HG03039 (cell line): Measurements from ENCODE around the gene NCEH1.
"Not testable (repeated sequence)": the region's sequence is repeated elsewhere in the genome, so short reads cannot be mapped to it uniquely, and the experiment has no call there.

Experiments used
- ATAC-seq: cut with Tn5 transposase; IDR thresholded peaks from one replicate; pipeline ENCODE4 v1.9.1; 2021; ENCODE audit warnings: mild to moderate bottlenecking, moderate library complexity; ENCODE audit not compliant: unreplicated experiment

NCEH1 gene

GRCh38 chr3:172708921-172709773 is 1.7 kb downstream of the NCEH1 start:
- no peak for ATAC-seq

GRCh38 chr3:172707967-172708366 is 2.9 kb downstream of the NCEH1 start:
- no peak for ATAC-seq

GRCh38 chr3:172707030-172707429 is 3.8 kb downstream of the NCEH1 start:
- ATAC-seq, result no peak

GRCh38 chr3:172705170-172705569 is 5.7 kb downstream of the NCEH1 start:
- no peak for ATAC-seq

GRCh38 chr3:172704001-172704400 is 6.9 kb downstream of the NCEH1 start:
- no peak for ATAC-seq

- ATAC-seq, result not testable (repeated sequence)
Measured at GRCh38 chr3:172702731-172703130, 8.1 kb downstream of the NCEH1 start.

GRCh38 chr3:172702256-172702655 is 8.6 kb downstream of the NCEH1 start:
- ATAC-seq, result no peak

- ATAC-seq, result no peak
Measured at GRCh38 chr3:172701751-172702150, 9.1 kb downstream of the NCEH1 start.

- ATAC-seq, result no peak
Measured at GRCh38 chr3:172700936-172701455, 9.9 kb downstream of the NCEH1 start.

GRCh38 chr3:172700256-172700655 is 10.6 kb downstream of the NCEH1 start:
- no peak for ATAC-seq

- no peak for ATAC-seq
Measured at GRCh38 chr3:172699031-172699430, 11.8 kb downstream of the NCEH1 start.

GRCh38 chr3:172698631-172699030 is 12.2 kb downstream of the NCEH1 start:
- ATAC-seq, result no peak

GRCh38 chr3:172697558-172697957 is 13.3 kb downstream of the NCEH1 start:
- ATAC-seq, result no peak

- no peak for ATAC-seq
Measured at GRCh38 chr3:172696357-172696756, 14.5 kb downstream of the NCEH1 start.

GRCh38 chr3:172694573-172695246 is 16.2 kb downstream of the NCEH1 start:
- ATAC-seq, result no peak

- ATAC-seq, result peak; percentile 66
Measured at GRCh38 chr3:172692751-172693338, 18.0 kb downstream of the NCEH1 start.

GRCh38 chr3:172690936-172691335 is 19.9 kb downstream of the NCEH1 start:
- ATAC-seq, result no peak

GRCh38 chr3:172688588-172688987 is 22.3 kb downstream of the NCEH1 start:
- no peak for ATAC-seq

GRCh38 chr3:172687501-172687900 is 23.4 kb downstream of the NCEH1 start:
- no peak for ATAC-seq

- no peak for ATAC-seq
Measured at GRCh38 chr3:172685331-172686214, 25.3 kb downstream of the NCEH1 start.

GRCh38 chr3:172680684-172681083 is 30.2 kb downstream of the NCEH1 start:
- no peak for ATAC-seq
